Naive thymus-derived CD4-positive, alpha-beta T cell (primary cell): ENCODE measurements around the gene FRMPD4. TPM values are rescaled to one million over a fixed set of nuclear protein-coding genes. Genes with fewer than 3 reads are reported as not detected.

Experiments used
- ATAC-seq: fragments of 150-1000 bp; cut with Tn5 transposase; 2 replicates; pipeline ENCODE4 v1.10.0; 2021; ENCODE audit warnings: mild to moderate bottlenecking, moderate library complexity
- CTCF ChIA-PET: fragments of 350-600 bp; sonication (Branson Sonifier 250); formaldehyde crosslinking; loops from one replicate; lab custom pipeline; 2021; ENCODE audit warnings: antibody characterized with exemption; lab: Charles Lee
- POLR2A ChIA-PET: fragments of 350-600 bp; sonication (Branson Sonifier 250); formaldehyde crosslinking; loops from one replicate; lab custom pipeline; 2021; ENCODE audit warnings: antibody characterized with exemption, inconsistent platforms; lab: Charles Lee
- DNase-seq, 9 donors: peaks; one replicate each; pipeline versions ENCODE4 v3.0.0 to v3.0.0-alpha.2; 2020 to 2022; ENCODE audit warnings: mixed read lengths in 1 of 9
- H3K27ac ChIP-seq: one replicate; pipeline ENCODE4 v1.7.0; 2013; ENCODE audit warnings: mild to moderate bottlenecking, low read depth, low read length, moderate library complexity
- H3K27me3 ChIP-seq, 2 donors: one replicate each; pipeline ENCODE4 v1.7.0; 2013; ENCODE audit warnings: low read length in 2 of 2, mild to moderate bottlenecking in 2 of 2, moderate library complexity in 2 of 2; ENCODE audit not compliant: control insufficient read depth in 2 of 2, insufficient read depth in 2 of 2
- H3K36me3 ChIP-seq, 3 experiments: 1 replicate in 2 of 3; 2 replicates in 1 of 3; pipeline ENCODE4 v1.7.0; 2013; ENCODE audit warnings: low read length in 3 of 3, mild to moderate bottlenecking in 3 of 3, moderate library complexity in 1 of 3; ENCODE audit not compliant: insufficient read depth in 3 of 3, control insufficient read depth in 2 of 3
- H3K4me1 ChIP-seq, 2 donors: one replicate each; pipeline ENCODE4 v1.7.0; 2013; ENCODE audit warnings: low read length in 2 of 2, mild to moderate bottlenecking in 2 of 2, moderate library complexity in 1 of 2; ENCODE audit not compliant: control insufficient read depth in 2 of 2, insufficient read depth in 2 of 2
- H3K4me3 ChIP-seq: 2 replicates; pipeline ENCODE4 v1.7.0; 2013; ENCODE audit warnings: mild to moderate bottlenecking, low read length
- H3K9me3 ChIP-seq, 3 experiments: 1 replicate in 2 of 3; 2 replicates in 1 of 3; pipeline ENCODE4 v1.7.0; 2013; ENCODE audit warnings: low read length in 3 of 3; ENCODE audit not compliant: control insufficient read depth in 2 of 3
- H3K27ac Mint-ChIP-seq, 9 donors: one replicate each; pipeline ENCODE4 v1.8.0; 2020 to 2022; ENCODE audit warnings: mixed read lengths in 9 of 9, mild to moderate bottlenecking in 8 of 9, moderate library complexity in 5 of 9, inconsistent platforms in 2 of 9
- H3K27me3 Mint-ChIP-seq, 5 donors: one replicate each; pipeline ENCODE4 v1.8.0; 2021 to 2022; ENCODE audit warnings: mixed read lengths in 5 of 5, mild to moderate bottlenecking in 1 of 5
- H3K36me3 Mint-ChIP-seq, 5 donors: one replicate each; pipeline ENCODE4 v1.8.0; 2020 to 2022; ENCODE audit warnings: mixed read lengths in 5 of 5, mild to moderate bottlenecking in 3 of 5, inconsistent platforms in 1 of 5
- H3K4me1 Mint-ChIP-seq, 7 donors: one replicate each; pipeline ENCODE4 v1.8.0; 2020 to 2022; ENCODE audit warnings: mixed read lengths in 7 of 7, mild to moderate bottlenecking in 3 of 7, inconsistent platforms in 1 of 7
- H3K4me3 Mint-ChIP-seq, 10 donors: one replicate each; pipeline ENCODE4 v1.8.0; 2020 to 2022; ENCODE audit warnings: mild to moderate bottlenecking in 10 of 10, mixed read lengths in 10 of 10, moderate library complexity in 6 of 10, inconsistent platforms in 2 of 10
- H3K9me3 Mint-ChIP-seq, 11 donors: one replicate each; pipeline ENCODE4 v1.8.0; 2020 to 2022; ENCODE audit warnings: mixed read lengths in 11 of 11, mild to moderate bottlenecking in 4 of 11, inconsistent platforms in 1 of 11, moderate library complexity in 1 of 11
- intact Hi-C, 2 donors: fragments of 100-400 bp; cut with micrococcal nuclease; formaldehyde crosslinking; loops; one replicate each; pipeline ENCODE4 v1.15.1; 2023
- polyA plus RNA-seq, 2 donors: library from polyadenylated mRNA; unstranded; fragments of 300-500 nt; fragmentation: Illumina TruSeq; gene quantifications; one replicate each; pipeline ENCODE4 v1.2.3, GENCODE V29; 2021
- total RNA-seq, 6 experiments: library from RNA in 5 of 6; stranded (reverse) in 5 of 6; gene quantifications; 1 replicate in 5 of 6; 2 replicates in 1 of 6; pipeline ENCODE4 v1.2.3 and lab custom pipeline; 2021 to 2026

FRMPD4 gene
- total and polyA plus RNA-seq, 7 experiments from 2014 or later, result not detected

DNA sequence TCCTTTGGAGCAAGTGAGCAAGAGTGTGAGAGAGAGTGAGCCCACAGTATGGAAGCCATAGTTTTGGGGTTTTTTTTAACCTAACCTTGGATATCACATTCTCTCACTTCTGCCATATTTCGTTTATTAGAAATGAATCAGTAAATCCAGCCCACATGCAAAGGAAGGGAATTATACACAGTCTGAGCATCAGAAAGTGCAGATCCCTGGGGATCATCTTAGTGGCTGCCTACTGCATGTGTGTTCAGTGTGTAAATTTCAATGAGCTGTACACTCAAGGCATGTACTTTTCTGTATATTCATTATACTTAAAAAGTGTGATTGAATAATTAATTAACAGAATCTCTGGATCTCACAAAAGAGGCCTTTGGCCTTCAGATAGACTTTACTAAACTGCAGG is 519.2 kb downstream of the FRMPD4 start:
- no peak for DNase-seq
- ATAC-seq, result no peak
- intact Hi-C loops, result no loop called here
- Mint-ChIP-seq H3K4me1 (peaks cover 0 to 4% (median 0%) of the 10 kb centered on the region in 7 donors), H3K9me3 (peaks cover 0 to 6% (median 0%) of the 10 kb centered on the region in 11 donors), H3K27ac (no peak overlapping the region), H3K4me3 (no peak overlapping the region), H3K36me3 (no peaks in the 10 kb centered on the region), H3K27me3 (no peaks in the 10 kb centered on the region)
- CTCF ChIA-PET, result no interaction called here
- H3K4me1 ChIP-seq, result no peaks in the 10 kb centered on the region
- POLR2A ChIA-PET, result no interaction called here
- no peaks in the 10 kb centered on the region for H3K27me3 ChIP-seq
- no peaks in the 10 kb centered on the region for H3K9me3 ChIP-seq
- no peak overlapping the region for H3K27ac ChIP-seq
- H3K4me3 ChIP-seq, result no peak overlapping the region
- H3K36me3 ChIP-seq, result no peaks in the 10 kb centered on the region

- Mint-ChIP-seq H3K27me3 (no peaks in the 10 kb centered on the region), H3K27ac (no peak overlapping the region), H3K9me3 (peaks cover 0 to 5% (median 0%) of the 10 kb centered on the region in 11 donors), H3K4me3 (no peak overlapping the region), H3K36me3 (no peaks in the 10 kb centered on the region), H3K4me1 (peaks cover 0 to 4% (median 0%) of the 10 kb centered on the region in 7 donors)
- intact Hi-C loops, result no loop called here
- ATAC-seq, result no peak
- Histone ChIP-seq H3K36me3 (no peaks in the 10 kb centered on the region), H3K27me3 (no peaks in the 10 kb centered on the region), H3K4me3 (no peak overlapping the region), H3K27ac (no peak overlapping the region), H3K4me1 (no peaks in the 10 kb centered on the region), H3K9me3 (no peaks in the 10 kb centered on the region)
- ChIA-PET POLR2A (no interaction called here), CTCF (no interaction called here)
- DNase-seq, result no peak
Observed at GRCh38 chrX:12657881-12658280, 519.6 kb downstream of the FRMPD4 start.

DNA sequence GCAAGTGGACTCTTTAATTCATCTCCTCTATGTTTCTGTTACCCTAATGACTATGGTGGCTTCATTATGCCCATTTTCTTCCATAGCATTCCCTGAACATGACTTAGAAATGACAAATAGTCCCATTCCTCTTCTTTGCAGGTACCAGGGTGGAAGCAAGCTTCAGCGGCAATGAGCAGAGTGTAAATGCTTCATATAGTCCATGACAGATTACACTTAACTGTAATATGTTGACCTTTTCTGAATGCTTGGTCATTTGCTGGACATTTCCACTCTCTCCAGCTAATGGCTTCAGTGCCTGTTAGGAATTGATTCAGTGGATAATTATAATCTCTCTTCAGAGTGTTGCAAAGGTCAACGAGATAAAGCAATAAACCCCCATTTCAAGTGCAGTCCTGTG is 523.2 kb downstream of the FRMPD4 start:
- Mint-ChIP-seq H3K4me1 (peaks cover 0 to 4% (median 0%) of the 10 kb centered on the region in 7 donors), H3K9me3 (peaks cover 0 to 32% (median 4%) of the 10 kb centered on the region in 11 donors), H3K27me3 (peaks cover 0 to 8% (median 0%) of the 10 kb centered on the region in 5 donors), H3K27ac (no peak overlapping the region), H3K4me3 (no peak overlapping the region), H3K36me3 (peaks cover 0 to 3% (median 0%) of the 10 kb centered on the region in 5 donors)
- Histone ChIP-seq H3K36me3 (no peaks in the 10 kb centered on the region), H3K27ac (no peak overlapping the region), H3K9me3 (no peaks in the 10 kb centered on the region), H3K4me3 (no peak overlapping the region), H3K4me1 (no peaks in the 10 kb centered on the region), H3K27me3 (no peaks in the 10 kb centered on the region)
- ChIA-PET POLR2A (no interaction called here), CTCF (no interaction called here)
- no peak for ATAC-seq
- intact Hi-C loops, result no loop called here
- DNase-seq, result no peak

DNA sequence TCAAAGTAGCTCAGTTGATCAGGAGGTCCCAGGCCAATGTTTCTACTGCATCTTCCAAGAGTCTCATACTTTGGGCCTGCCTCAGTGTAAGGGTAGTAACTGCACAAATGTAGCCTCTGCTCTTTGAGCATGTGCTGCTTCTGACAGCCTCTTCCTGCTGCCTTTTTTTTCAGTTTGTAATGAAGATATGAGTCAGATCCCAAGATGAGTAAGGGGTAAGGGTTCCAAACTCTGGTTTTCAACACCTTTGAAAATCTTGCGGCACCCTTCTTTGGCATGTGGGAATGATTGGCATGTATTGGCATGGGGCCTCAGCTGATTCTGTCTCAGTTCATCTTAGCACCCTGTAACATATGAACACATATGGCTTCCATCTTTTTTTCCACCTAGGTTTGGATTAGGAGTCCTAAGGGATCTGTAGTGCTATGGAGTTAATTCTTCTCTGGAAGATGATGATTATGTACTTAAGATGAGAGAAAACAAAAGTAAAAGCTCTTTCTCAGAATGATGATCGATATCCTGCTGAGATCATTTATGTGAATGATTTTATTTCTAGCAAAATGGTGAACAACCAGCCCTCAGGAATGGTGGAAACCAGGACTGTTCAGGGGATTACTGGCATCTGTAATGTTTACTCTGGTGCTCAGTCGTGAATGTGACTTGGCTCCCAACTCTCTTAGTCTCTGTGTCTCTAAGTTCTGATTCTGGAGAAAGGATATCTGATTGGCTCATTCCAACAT is 534.3 kb downstream of the FRMPD4 start:
- intact Hi-C loops, result no loop called here
- Mint-ChIP-seq H3K36me3 (no peaks in the 10 kb centered on the region), H3K4me1 (peaks cover 0 to 8% (median 0%) of the 10 kb centered on the region in 7 donors), H3K4me3 (no peak overlapping the region), H3K9me3 (peaks cover 0 to 7% (median 2%) of the 10 kb centered on the region in 11 donors), H3K27me3 (no peaks in the 10 kb centered on the region), H3K27ac (peak overlapping the region in 1 of 9 donors; percentile 9)
- ATAC-seq (no peak), DNase-seq (no peak)
- ChIA-PET CTCF (no interaction called here), POLR2A (no interaction called here)
- no peak overlapping the region for H3K4me3 ChIP-seq
- H3K9me3 ChIP-seq, result no peaks in the 10 kb centered on the region
- no peak overlapping the region for H3K27ac ChIP-seq
- no peaks in the 10 kb centered on the region for H3K4me1 ChIP-seq
- H3K36me3 ChIP-seq, result no peaks in the 10 kb centered on the region
- H3K27me3 ChIP-seq, result no peaks in the 10 kb centered on the region

DNA sequence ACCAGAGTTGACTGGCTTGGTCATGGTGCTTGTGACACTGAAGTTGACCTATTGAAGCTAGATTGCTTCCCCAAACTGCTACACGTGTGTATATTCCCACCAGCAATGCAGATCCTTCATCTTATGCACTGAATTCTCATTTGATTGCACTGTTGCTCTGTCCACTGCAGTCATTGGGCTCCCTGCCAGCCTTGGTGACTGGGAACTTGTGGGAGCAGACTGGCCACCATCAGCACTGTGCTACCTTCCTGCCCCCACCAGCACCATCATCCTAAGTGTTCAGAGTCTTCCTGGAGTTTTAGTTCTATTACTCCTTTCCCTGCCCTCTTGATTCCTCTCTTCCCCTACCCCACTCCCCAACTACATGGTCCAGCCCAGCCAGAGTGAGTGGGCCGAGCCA is 535.2 kb downstream of the FRMPD4 start:
- H3K9me3 Mint-ChIP-seq, result peaks cover 0 to 9% (median 2%) of the 10 kb centered on the region in 11 donors
- H3K4me3 Mint-ChIP-seq, result no peak overlapping the region
- ChIA-PET POLR2A (no interaction called here), CTCF (no interaction called here)
- peaks cover 0 to 8% (median 0%) of the 10 kb centered on the region in 7 donors for H3K4me1 Mint-ChIP-seq
- no peaks in the 10 kb centered on the region for H3K4me1 ChIP-seq
- H3K36me3 Mint-ChIP-seq, result no peaks in the 10 kb centered on the region
- H3K27me3 Mint-ChIP-seq, result peaks cover 0 to 7% (median 0%) of the 10 kb centered on the region in 5 donors
- ATAC-seq, result no peak
- no peak for DNase-seq
- no peaks in the 10 kb centered on the region for H3K36me3 ChIP-seq
- H3K27ac Mint-ChIP-seq, result no peak overlapping the region
- no peaks in the 10 kb centered on the region for H3K27me3 ChIP-seq
- no peaks in the 10 kb centered on the region for H3K9me3 ChIP-seq
- no peak overlapping the region for H3K4me3 ChIP-seq
- intact Hi-C loops, result no loop called here
- no peak overlapping the region for H3K27ac ChIP-seq

DNA sequence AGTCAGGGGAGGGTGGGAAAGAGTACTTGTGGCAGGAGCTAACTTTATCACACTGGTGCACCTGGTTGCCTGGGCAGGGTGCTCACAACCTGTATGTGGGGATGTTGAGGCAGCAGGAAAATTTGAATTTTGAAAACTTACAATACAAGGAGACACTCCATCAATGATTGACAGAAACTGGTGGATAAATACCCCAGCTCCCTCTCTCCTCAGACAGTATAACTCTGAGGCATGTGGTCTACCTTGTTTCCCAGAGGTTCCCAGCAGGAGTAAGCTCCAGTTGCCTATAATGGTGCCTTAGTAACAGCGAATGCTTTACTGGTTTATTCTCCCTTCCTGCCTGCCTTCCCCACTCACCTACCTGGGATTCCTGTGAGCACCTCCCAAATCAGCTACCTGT is 541.2 kb downstream of the FRMPD4 start:
- H3K4me3 ChIP-seq, result no peak overlapping the region
- no peak overlapping the region for H3K27ac ChIP-seq
- H3K4me1 Mint-ChIP-seq, result no peaks in the 10 kb centered on the region
- H3K9me3 ChIP-seq, result no peaks in the 10 kb centered on the region
- no peaks in the 10 kb centered on the region for H3K36me3 ChIP-seq
- H3K27me3 Mint-ChIP-seq, result peaks cover 0 to 7% (median 2%) of the 10 kb centered on the region in 5 donors
- no peak overlapping the region for H3K27ac Mint-ChIP-seq
- intact Hi-C loops, result no loop called here
- ChIA-PET POLR2A (no interaction called here), CTCF (no interaction called here)
- H3K4me3 Mint-ChIP-seq, result no peak overlapping the region
- no peaks in the 10 kb centered on the region for H3K36me3 Mint-ChIP-seq
- no peaks in the 10 kb centered on the region for H3K27me3 ChIP-seq
- peaks cover 0 to 2% (median 0%) of the 10 kb centered on the region in 11 donors for H3K9me3 Mint-ChIP-seq
- ATAC-seq (no peak), DNase-seq (no peak)
- no peaks in the 10 kb centered on the region for H3K4me1 ChIP-seq

DNA sequence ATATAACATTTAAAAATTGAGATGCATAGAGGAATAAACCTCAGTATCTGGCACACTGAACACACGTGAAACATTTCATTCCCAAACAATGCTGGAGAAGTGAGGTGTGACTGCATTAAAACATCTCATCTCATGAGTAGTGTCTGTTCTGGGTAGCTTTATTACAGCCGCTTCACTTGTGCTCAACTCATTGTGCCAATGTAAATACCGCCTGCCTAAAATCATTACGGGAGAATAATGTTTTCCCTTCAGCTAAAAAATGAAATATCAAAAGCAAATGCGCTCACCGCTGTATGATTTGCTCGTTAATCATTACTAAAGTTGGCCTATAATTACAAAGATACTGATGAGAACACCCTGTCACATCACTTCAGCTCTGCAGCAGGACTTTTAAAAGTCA is 542.8 kb downstream of the FRMPD4 start:
- no peak overlapping the region for H3K27ac Mint-ChIP-seq
- no peaks in the 10 kb centered on the region for H3K4me1 Mint-ChIP-seq
- H3K4me3 Mint-ChIP-seq, result no peak overlapping the region
- peaks cover 0 to 7% (median 2%) of the 10 kb centered on the region in 5 donors for H3K27me3 Mint-ChIP-seq
- intact Hi-C loops, result no loop called here
- DNase-seq, result no peak
- ChIA-PET POLR2A (no interaction called here), CTCF (no interaction called here)
- Histone ChIP-seq H3K36me3 (no peaks in the 10 kb centered on the region), H3K4me3 (no peak overlapping the region), H3K27ac (no peak overlapping the region), H3K9me3 (no peaks in the 10 kb centered on the region), H3K4me1 (no peaks in the 10 kb centered on the region), H3K27me3 (no peaks in the 10 kb centered on the region)
- no peaks in the 10 kb centered on the region for H3K36me3 Mint-ChIP-seq
- ATAC-seq, result no peak
- peaks cover 0 to 2% (median 0%) of the 10 kb centered on the region in 11 donors for H3K9me3 Mint-ChIP-seq
